Lower lobe of right lung (tissue), 2 donors: ENCODE data around the gene CFAP54. TPM values are rescaled to one million over a fixed set of nuclear protein-coding genes. Genes with fewer than 3 reads are reported as not detected.

Source experiments
- ATAC-seq, 2 donors: fragments of 200-7000 bp; cut with Tn5 transposase; one replicate each; pipeline ENCODE4 v1.9.1; 2020 to 2022; ENCODE audit warnings: mild to moderate bottlenecking in 2 of 2, moderate library complexity in 2 of 2
- DNase-seq: peaks from one replicate; pipeline ENCODE4 v3.0.0-alpha.2; 2020
- H3K27ac ChIP-seq: fragments of 200-600 bp; one replicate; pipeline ENCODE4 v1.8.0; 2022
- H3K27me3 ChIP-seq: fragments of 200-600 bp; one replicate; pipeline ENCODE4 v1.8.0; 2022; ENCODE audit warnings: low read depth
- H3K36me3 ChIP-seq: fragments of 200-600 bp; one replicate; pipeline ENCODE4 v1.8.0; 2022; ENCODE audit warnings: mild to moderate bottlenecking
- H3K4me1 ChIP-seq: fragments of 200-600 bp; one replicate; pipeline ENCODE4 v1.8.0; 2022
- H3K4me3 ChIP-seq: fragments of 200-600 bp; one replicate; pipeline ENCODE4 v1.8.0; 2022; ENCODE audit warnings: mild to moderate bottlenecking
- H3K9me3 ChIP-seq: fragments of 200-600 bp; one replicate; pipeline ENCODE4 v1.8.0; 2022
- intact Hi-C: fragments of 100-400 bp; cut with DNase I; formaldehyde crosslinking; loops from one replicate; pipeline ENCODE4 v1.11.0; 2022
- total RNA-seq: library from RNA; stranded (reverse); fragmentation: NEBNext Ultra II Directional; extraction: Animal tissue kit (Norgen Biotek cat#: 25700); gene quantifications from one replicate; pipeline ENCODE4 v1.2.1, GENCODE V29; 2021
- TF ChIP-seq, protein P1 (sequence below): fragments of 200-600 bp; IDR thresholded peaks from one replicate; pipeline ENCODE4 v1.8.0; 2022; ENCODE audit warnings: antibody characterized with exemption, mild to moderate bottlenecking
- donor health status: DM: no; HTN: yes; CAD: no; lungs with severe emphysema.

CFAP54 gene
- total RNA-seq, 1 donor from 2014 or later, result 7.9 TPM

DNA sequence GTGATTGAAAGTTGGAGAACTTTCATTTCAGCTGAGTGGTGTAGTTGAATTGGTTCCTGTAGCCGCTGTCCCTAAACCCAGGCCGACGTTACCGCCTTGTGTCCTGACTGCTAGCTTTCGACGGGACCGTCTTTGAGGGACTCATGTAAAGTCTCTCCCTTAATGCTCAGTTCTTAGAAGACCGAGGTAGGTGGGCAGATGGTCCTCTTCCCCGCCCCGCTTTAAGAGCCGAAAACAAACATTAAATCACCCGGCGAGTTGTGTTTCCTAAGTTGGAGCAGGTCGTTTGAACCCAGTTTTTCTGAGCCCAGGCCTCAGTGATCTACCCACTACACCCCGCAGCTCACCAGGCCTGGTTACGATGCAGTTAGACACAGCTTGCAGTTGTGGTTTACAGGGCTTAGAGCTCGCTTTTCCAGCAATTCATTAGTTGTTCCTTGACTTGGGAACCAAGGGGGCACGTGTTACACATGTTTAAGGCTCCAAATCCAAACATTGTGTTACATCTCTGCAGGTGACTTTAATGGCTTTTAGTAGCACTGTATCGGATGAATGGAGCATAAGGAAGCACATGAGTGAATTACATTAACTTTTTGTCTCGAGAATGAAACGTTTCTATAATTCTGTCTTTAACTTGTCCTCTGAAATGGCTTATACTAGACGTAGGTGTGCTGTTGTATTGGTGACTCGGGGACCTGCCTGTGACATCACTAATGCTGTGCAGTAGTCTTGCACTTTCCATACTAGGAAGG lies 418.5 kb downstream of the CFAP54 start:
- TF ChIP-seq, protein P1, sequence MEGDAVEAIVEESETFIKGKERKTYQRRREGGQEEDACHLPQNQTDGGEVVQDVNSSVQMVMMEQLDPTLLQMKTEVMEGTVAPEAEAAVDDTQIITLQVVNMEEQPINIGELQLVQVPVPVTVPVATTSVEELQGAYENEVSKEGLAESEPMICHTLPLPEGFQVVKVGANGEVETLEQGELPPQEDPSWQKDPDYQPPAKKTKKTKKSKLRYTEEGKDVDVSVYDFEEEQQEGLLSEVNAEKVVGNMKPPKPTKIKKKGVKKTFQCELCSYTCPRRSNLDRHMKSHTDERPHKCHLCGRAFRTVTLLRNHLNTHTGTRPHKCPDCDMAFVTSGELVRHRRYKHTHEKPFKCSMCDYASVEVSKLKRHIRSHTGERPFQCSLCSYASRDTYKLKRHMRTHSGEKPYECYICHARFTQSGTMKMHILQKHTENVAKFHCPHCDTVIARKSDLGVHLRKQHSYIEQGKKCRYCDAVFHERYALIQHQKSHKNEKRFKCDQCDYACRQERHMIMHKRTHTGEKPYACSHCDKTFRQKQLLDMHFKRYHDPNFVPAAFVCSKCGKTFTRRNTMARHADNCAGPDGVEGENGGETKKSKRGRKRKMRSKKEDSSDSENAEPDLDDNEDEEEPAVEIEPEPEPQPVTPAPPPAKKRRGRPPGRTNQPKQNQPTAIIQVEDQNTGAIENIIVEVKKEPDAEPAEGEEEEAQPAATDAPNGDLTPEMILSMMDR, result no peak
- Histone ChIP-seq H3K4me3 (peak overlapping the region; percentile 95), H3K4me1 (peaks cover 9% of the 10 kb centered on the region), H3K27ac (peak overlapping the region; percentile 94), H3K36me3 (no peaks in the 10 kb centered on the region), H3K27me3 (no peaks in the 10 kb centered on the region), H3K9me3 (no peaks in the 10 kb centered on the region)
- intact Hi-C loops, result no loop called here
- no peak for DNase-seq
- ATAC-seq, result peak; percentile 53 to 56

DNA sequence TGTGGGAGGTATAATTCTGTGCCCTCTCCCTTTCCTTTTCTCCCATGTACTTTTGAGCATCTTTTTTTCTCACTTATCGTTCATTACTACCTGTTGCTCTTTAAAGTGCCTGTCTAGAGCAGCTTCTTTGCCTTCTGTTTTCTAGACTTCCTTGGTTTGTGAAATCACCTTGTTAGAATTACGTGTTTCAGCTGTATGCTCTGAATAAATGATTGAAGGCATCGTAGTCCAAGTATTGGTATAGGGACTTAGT lies 419.0 kb downstream of the CFAP54 start:
- TF ChIP-seq, protein P1, result no peak
- no peaks in the 10 kb centered on the region for H3K36me3 ChIP-seq
- no peaks in the 10 kb centered on the region for H3K27me3 ChIP-seq
- DNase-seq (no peak), ATAC-seq (no peak)
- H3K4me3 ChIP-seq, result peak overlapping the region; percentile 95
- no peaks in the 10 kb centered on the region for H3K9me3 ChIP-seq
- intact Hi-C loops, result no loop called here
- H3K27ac ChIP-seq, result no peak overlapping the region
- H3K4me1 ChIP-seq, result peaks cover 9% of the 10 kb centered on the region

DNA sequence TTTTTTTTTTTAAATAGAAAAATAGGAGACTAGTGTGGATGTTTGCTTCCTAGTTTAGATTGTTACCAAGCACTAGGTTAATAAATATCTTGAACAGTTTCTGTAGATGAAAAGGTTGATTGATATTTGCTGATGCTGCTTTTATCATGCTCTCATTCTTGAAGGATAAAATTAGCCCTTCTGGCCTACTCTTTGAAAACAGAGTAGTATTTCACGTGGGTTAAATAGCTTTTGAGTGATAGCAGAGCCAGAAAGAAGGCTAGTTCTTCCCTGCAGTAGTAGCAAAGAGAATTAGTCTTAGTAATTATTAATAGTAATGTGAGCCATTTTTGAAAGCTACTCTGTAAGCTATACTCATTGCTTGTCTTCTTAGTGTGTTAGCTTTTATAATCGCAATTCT lies 422.9 kb downstream of the CFAP54 start:
- Histone ChIP-seq H3K9me3 (no peaks in the 10 kb centered on the region), H3K27ac (no peak overlapping the region), H3K27me3 (no peaks in the 10 kb centered on the region), H3K4me1 (peaks cover 9% of the 10 kb centered on the region), H3K4me3 (no peak overlapping the region), H3K36me3 (no peaks in the 10 kb centered on the region)
- TF ChIP-seq, protein P1, result no peak
- intact Hi-C loops, result no loop called here
- DNase-seq (no peak), ATAC-seq (no peak)

DNA sequence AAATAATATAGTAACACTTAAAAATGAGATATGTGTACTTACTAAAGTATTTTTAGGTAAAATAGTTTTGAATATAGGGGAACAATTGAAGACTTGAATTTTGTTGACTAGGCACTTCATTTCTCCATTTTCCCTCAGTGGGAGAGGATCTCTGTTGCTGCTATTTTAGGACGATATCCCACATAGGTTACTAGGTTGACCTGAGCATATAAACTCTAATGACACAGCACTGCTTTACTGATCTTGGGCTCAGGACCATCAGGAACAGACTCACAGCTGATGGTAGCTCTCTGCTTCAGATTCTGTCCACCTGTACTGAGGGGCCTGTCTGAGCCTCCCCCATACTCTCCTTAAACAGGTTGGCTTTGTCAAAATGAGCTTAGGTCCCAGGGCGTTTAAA lies 423.6 kb downstream of the CFAP54 start:
- Histone ChIP-seq H3K27me3 (no peaks in the 10 kb centered on the region), H3K27ac (no peak overlapping the region), H3K4me3 (no peak overlapping the region), H3K9me3 (no peaks in the 10 kb centered on the region), H3K4me1 (peaks cover 7% of the 10 kb centered on the region), H3K36me3 (no peaks in the 10 kb centered on the region)
- intact Hi-C loops, result no loop called here
- TF ChIP-seq, protein P1, result no peak
- ATAC-seq (no peak), DNase-seq (no peak)

DNA sequence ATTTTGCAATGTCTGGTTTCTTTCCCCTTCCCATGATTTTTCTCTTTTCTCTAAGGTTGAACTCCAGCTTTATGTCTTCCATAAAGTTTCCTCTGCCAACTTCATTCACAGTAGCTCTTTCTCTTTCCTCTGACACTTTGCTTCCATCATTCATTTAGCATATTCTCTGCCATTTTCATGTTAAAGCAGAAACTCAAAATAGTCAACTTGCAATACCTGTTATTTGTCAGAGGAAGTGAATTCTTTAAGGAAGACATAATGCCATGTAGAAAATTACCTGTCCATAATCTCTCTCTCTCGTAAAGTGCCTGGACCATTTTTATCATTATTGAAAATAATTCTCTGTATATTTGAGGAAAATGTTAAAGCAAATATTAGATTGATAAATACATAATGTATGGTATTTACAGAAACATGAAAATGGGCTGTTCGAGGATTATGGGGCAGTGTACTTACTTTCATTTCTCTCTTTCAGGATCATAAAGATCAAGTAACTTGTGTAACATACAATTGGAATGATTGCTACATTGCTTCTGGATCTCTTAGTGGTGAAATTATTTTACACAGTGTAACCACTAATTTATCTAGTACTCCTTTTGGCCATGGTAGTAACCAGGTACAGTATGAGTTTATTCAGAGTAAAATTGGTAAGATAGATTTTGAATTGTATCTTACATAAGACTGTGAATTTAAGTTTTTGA lies 430.3 kb downstream of the CFAP54 start:
- Histone ChIP-seq H3K9me3 (no peaks in the 10 kb centered on the region), H3K4me3 (no peak overlapping the region), H3K27me3 (no peaks in the 10 kb centered on the region), H3K27ac (no peak overlapping the region), H3K36me3 (peaks cover 9% of the 10 kb centered on the region), H3K4me1 (no peaks in the 10 kb centered on the region)
- ATAC-seq, result no peak
- TF ChIP-seq, protein P1, result no peak
- intact Hi-C loops, result no loop called here
- no peak for DNase-seq

Other genes starting within 250 kb of the CFAP54 start
- 41.7 TPM for gene CDK17, start 89.1 kb upstream of the CFAP54 start, total RNA-seq